SW480 (cell line): Measurements from ENCODE around the gene U2AF1L4.

Source experiments
- DNase-seq: peaks from one replicate; pipeline ENCODE4 v3.0.0-alpha.2; 2016; ENCODE audit warnings: low spot score

The U2AF1L4 gene

DNA sequence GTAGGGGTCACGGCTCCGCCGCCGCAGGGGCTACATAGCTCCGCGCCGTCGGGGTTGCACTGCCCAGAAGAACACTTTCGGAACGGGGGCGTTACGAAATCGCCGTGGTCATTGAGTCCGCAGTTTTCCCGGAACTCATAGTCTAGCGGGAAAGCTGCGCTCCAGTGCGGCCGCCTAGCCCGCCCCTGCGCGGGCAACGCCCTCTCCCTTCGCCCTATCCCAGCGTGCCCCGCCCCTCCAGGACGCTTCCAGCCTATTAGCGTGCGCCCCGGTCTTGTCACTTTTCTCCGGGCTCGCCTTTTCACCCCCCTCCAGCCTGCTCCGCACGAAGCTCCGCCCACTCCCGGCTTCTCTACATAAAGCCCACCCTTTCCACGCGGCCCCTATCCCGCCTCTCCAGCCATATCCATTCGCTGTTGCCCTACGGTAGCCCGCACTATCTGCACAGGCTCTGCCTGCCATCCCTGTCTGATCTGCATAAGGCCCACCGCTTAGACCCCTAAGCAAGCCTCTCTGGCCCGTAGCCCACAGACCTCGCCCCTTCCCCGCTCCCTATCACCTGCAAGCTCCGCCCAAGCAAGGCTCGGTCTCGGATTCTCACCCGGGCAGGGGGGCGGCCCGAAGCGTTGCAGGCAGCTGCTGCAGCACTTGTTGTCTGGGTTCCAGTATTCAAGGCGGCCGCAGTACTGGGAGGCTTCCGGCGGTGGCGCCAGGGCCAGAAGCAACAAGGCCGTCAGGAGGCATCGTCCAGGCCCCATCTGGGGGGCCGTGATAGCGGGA lies 4.6 kb downstream of the U2AF1L4 start:
- peak; percentile 99 for DNase-seq

DNA sequence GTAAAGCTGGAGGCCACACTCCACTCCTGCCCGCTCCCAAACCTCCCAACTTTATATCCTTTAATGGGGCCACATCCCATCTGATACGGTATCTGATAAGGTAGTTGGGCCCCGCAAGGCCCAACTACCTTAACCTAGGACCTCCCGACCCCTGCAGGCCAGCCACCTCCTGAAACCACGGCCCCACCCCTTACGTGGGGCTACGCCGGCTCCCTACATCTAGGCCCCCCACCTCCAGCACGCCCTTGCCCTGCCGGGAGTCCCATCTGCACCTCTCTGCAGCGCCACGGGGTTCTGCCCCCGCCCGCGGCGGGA lies 5.2 kb downstream of the U2AF1L4 start:
- DNase-seq, result no peak

- DNase-seq, result no peak
Observed at GRCh38 chr19:35739275-35740107, 5.7 kb downstream of the U2AF1L4 start.

GRCh38 chr19:35738887-35739229 lies 6.4 kb downstream of the U2AF1L4 start:
- DNase-seq, result no peak

DNA sequence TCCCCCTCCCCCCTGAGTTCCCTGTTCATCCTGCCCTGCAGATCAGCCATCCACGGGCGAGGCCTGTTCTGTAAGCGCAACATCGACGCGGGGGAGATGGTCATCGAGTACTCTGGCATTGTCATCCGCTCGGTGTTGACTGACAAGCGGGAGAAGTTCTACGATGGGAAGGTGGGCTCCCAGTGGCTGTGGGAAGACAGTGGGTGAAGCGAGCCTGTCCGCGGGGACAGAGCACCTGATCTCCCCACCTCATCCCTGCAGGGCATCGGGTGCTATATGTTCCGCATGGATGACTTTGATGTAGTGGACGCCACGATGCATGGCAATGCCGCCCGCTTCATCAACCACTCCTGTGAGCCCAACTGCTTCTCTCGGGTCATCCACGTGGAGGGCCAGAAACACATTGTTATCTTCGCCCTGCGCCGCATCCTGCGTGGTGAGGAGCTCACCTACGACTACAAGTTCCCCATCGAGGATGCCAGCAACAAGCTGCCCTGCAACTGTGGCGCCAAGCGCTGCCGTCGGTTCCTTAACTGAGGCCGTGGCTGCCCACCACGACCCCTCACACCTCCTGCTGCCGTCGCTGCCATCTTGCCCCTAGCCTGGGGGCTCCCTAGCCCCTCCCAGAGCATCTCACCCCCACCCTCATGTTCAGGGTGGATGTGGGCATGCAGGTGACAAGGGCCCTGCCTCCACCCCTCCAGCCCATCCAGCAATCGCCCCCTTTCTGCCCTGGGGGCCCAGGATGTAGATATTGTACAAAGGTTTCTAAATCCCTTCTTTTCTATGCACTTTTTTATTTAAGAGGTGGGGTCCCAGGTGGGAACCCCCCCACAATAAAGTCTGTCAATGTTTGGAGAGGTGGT lies 7.0 kb downstream of the U2AF1L4 start:
- DNase-seq, result no peak

DNA sequence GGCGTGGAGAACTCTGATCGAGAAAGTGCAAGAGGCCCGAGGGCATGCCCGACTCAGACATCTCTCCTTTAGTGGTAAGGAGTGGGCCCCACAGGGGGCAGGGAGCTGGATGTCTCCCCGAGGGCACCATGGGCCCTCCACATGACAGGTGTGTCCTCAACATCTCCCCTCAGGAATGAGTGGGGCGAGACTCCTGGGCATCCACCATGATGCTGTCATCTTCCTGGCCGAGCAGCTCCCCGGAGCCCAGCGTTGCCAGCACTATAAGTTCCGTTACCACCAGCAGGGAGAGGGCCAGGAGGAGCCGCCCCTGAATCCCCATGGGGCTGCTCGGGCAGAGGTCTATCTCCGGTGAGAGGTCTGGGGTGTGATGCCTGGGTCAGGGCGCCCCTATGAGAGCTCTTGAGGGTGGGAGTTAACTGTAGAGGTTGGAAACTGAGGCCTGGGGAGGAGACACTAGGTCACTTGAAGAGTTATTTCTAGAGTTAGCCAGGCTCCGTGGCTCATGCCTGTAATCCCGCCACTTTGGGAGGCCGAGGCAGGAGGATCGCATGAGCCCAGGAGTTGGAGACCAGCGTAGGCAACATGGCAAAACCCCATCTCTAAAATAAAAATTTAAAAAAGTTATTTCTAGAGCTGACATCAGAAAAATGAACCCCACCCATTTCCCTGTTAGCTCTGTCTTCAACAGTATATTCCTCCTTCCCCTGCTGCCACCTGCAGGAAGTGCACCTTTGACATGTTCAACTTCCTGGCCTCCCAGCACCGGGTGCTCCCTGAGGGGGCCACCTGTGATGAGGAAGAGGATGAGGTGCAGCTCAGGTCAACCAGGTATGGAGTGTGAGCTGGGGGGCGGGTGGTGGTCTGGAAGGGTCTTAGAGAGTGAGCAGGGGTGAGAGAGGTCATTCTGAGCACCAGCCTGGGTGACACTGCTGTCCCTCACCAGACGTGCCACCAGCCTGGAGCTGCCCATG lies 8.0 kb downstream of the U2AF1L4 start:
- no peak for DNase-seq

DNA sequence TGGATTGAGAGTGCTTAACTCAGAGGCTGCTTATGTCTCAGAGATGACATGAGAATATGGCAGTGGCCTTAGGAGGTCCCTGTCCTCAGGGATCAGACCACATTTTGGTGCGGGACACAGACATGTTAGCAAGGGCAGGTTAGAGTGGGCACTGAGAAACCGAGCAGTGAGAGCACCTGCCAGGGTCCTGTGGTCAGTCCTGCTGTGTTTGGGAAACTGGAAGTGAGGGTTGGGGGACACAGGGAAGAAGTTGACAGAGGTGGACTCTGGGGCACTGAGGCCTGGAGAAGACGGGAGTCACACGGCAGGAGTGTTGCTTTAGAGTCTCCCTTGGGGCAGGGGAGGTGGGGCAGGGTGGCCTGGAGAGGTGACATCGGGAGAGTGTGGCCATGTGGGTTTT lies 10.3 kb downstream of the U2AF1L4 start:
- no peak for DNase-seq

- DNase-seq, result no peak
Observed at GRCh38 chr19:35734273-35734672, 10.9 kb downstream of the U2AF1L4 start.

- DNase-seq, result no peak
Observed at GRCh38 chr19:35733180-35734125, 11.8 kb downstream of the U2AF1L4 start.

DNA sequence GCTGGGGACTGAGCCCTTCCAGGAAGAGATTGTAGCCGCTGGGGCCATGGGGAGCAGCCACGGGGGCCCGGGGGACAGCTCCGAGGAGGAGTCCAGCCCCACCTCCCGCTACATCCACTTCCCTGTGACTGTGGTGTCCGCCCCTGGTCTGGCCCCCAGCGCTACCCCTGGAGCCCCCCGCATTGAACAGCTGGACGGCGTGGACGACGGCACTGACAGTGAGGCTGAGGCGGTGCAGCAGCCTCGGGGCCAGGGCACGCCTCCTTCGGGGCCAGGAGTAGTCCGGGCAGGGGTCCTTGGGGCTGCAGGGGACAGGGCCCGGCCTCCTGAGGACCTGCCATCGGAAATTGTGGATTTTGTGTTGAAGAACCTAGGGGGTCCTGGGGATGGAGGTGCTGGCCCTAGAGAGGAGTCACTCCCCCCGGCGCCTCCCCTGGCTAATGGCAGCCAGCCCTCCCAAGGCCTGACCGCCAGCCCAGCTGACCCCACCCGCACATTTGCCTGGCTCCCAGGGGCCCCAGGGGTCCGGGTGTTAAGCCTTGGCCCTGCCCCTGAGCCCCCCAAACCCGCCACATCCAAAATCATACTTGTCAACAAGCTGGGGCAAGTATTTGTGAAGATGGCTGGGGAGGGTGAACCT lies 12.6 kb downstream of the U2AF1L4 start:
- DNase-seq, result no peak

DNA sequence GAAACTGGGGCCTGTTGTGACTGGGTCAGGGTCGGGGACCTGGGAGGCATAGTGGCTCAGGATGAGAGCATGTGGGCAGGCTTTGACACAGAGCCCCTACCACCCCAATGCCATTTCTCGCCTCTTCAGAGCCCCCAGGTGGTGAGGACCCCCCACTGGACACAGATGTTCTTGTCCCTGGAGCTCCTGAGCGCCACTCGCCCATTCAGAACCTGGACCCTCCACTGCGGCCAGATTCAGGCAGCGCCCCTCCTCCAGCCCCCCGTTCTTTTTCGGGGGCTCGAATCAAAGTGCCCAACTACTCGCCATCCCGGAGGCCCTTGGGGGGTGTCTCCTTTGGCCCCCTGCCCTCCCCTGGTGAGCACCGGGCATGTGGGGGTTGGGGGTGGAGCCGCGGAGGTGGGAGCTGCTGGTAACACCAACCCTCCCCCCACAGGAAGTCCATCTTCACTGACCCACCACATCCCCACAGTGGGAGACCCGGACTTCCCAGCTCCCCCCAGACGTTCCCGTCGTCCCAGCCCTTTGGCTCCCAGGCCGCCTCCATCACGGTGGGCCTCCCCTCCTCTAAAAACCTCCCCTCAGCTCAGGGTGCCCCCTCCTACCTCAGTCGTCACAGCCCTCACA lies 13.3 kb downstream of the U2AF1L4 start:
- no peak for DNase-seq

DNA sequence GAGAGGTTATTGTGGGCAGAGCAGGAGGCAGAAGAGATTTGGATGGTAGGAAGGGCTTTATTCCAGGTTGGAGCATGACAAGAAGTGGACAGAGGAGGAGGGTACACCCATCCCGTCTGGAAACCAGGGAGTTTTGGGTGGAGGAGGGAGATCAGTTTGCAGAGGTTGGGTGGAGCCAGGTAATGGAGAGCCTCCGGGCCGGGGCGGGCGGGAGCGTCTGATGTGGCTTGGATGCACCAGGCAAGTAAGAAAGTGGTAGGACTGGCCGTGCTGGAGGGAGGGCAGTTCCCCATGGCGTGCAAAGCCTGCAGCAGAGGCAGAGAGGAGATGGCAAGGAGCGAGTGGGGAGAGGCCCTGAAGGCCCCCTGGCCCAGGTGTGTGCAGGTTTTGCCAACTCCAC lies 13.9 kb downstream of the U2AF1L4 start:
- peak; percentile 67 for DNase-seq

DNA sequence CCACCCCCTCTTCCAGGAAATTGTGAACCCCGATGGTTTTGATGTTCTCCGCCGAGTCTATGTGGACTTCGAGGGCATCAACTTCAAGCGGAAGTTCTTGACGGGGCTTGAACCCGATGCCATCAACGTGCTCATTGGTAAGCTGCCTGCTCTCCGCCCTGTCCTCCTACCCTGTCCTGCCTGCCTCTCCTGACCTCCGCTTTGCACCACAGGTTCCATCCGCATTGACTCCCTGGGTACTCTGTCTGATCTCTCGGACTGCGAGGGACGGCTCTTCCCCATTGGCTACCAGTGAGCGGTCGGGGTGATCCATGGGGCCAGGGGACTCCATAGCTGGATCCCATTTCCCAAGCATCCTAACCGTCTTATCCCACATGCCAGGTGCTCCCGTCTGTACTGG lies 14.9 kb downstream of the U2AF1L4 start:
- DNase-seq, result no peak

- DNase-seq, result no peak
Observed at GRCh38 chr19:35729763-35730162, 15.5 kb downstream of the U2AF1L4 start.

DNA sequence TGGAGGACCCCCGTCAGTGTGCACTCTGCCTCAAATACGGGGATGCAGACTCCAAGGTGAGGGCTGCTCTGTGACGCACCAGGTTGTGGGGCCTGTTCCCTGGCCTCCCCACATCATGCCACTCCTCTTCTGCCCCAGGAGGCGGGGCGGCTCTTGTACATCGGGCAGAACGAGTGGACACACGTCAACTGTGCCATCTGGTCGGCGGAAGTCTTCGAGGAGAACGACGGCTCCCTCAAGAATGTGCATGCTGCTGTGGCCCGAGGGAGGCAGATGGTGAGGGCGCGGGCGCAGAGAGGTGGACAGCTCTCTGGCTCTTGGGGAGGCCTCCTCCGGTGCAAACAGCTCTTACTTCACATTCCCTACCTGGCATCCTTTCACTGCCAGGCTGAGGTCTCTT lies 16.2 kb downstream of the U2AF1L4 start:
- no peak for DNase-seq

DNA sequence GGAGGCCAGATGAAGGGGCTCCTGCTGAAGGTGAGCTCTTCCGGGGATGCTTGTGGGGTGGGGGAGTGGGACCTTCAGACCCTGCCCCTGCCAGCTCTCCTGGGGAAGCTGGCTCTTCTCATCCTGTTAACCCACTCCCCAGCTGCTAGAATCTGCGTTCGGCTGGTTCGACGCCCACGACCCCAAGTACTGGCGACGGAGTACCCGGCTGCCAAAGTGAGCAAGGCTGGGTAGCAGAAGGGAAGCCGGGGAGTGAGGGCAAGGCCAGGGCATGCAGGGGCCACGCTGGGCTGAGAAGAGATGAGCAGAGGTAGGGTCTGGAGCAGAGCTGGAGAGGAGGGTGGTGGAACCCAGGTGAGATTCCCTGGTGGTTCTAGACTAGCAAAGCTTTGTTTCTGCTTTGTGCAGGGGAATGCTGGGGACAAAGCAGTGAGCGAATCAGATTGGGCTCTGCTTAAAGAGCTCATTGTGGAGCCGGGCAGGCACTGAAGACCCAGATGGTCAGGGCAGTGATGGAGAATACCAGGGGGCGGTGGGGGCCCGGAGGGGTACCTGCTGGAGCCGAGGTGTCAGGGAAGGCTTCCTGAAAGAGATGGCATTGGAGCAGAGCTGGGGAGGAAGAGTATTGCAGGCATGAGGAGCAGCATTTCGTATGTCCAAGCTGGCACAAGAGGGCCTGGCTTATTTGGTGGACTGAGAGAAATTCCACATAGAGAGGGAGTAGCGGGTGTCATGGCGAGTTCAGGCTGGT lies 17.1 kb downstream of the U2AF1L4 start:
- DNase-seq, result no peak

GRCh38 chr19:35727053-35727955 lies 17.9 kb downstream of the U2AF1L4 start:
- DNase-seq, result no peak
